Iris pigment epithelial cell (primary cell): ENCODE data around the gene TNFRSF14.
A peak's percentile ranks its signal among the peaks of the same experiment; 100 is the strongest.

ENCODE experiments used
- DNase-seq: peaks from one replicate; pipeline ENCODE4 v3.0.0-alpha.2; 2011; ENCODE audit warnings: low read depth

Gene TNFRSF14

GRCh38 chr1:2523891-2524609 is 32.1 kb upstream of the TNFRSF14 start:
- DNase-seq, result no peak

GRCh38 chr1:2525572-2525919 is 30.6 kb upstream of the TNFRSF14 start:
- no peak for DNase-seq

GRCh38 chr1:2525920-2526823 is 30.0 kb upstream of the TNFRSF14 start, which contains the start of gene PANK4:
TSS of gene PANK4 (minus strand) at chr1:2526596. CDS start at chr1:2526587, 9 bp downstream.
- DNase-seq, result peak; percentile 98

- DNase-seq, result peak; percentile 37
Measured at GRCh38 chr1:2526824-2527555, 29.2 kb upstream of the TNFRSF14 start.

- no peak for DNase-seq
Measured at GRCh38 chr1:2527556-2527860, 28.7 kb upstream of the TNFRSF14 start.

GRCh38 chr1:2528016-2528415 is 28.2 kb upstream of the TNFRSF14 start:
- no peak for DNase-seq

GRCh38 chr1:2528611-2528965 is 27.6 kb upstream of the TNFRSF14 start:
- no peak for DNase-seq

GRCh38 chr1:2528966-2529783 is 27.0 kb upstream of the TNFRSF14 start:
- no peak for DNase-seq

- DNase-seq, result peak; percentile 22
Measured at GRCh38 chr1:2529784-2530512, 26.2 kb upstream of the TNFRSF14 start, which contains the start of gene HES5. TSS of gene HES5 (minus strand) at chr1:2530263. CDS start at chr1:2530164, 99 bp downstream.

- DNase-seq, result no peak
Measured at GRCh38 chr1:2530513-2531361, 25.4 kb upstream of the TNFRSF14 start.

GRCh38 chr1:2532485-2533160 is 23.5 kb upstream of the TNFRSF14 start:
- no peak for DNase-seq

GRCh38 chr1:2533365-2533764 is 22.8 kb upstream of the TNFRSF14 start:
- DNase-seq, result peak; percentile 35

GRCh38 chr1:2534315-2534686 is 21.9 kb upstream of the TNFRSF14 start:
- DNase-seq, result no peak

- peak; percentile 78 for DNase-seq
Measured at GRCh38 chr1:2534687-2535441, 21.3 kb upstream of the TNFRSF14 start.

- DNase-seq, result no peak
Measured at GRCh38 chr1:2535455-2535854, 20.7 kb upstream of the TNFRSF14 start.

GRCh38 chr1:2535981-2536380 is 20.2 kb upstream of the TNFRSF14 start:
- DNase-seq, result no peak

GRCh38 chr1:2537784-2538115 is 18.4 kb upstream of the TNFRSF14 start:
- DNase-seq, result no peak

- DNase-seq, result no peak
Measured at GRCh38 chr1:2538376-2538775, 17.8 kb upstream of the TNFRSF14 start.

- DNase-seq, result no peak
Measured at GRCh38 chr1:2538872-2539271, 17.3 kb upstream of the TNFRSF14 start.
